IMR-90 (cell line): ENCODE measurements around the gene SLC37A3. TPM values are rescaled to one million over a fixed set of nuclear protein-coding genes. Genes with fewer than 3 reads are reported as not detected.

Experiments used
- ATAC-seq: fragments of 200-7000 bp; cut with Tn5 transposase; 2 replicates; pipeline ENCODE4 v1.9.1; 2020; ENCODE audit warnings: low read depth, mild to moderate bottlenecking, moderate library complexity
- BruUV-seq: library from RNA; stranded (reverse); fragments of 400-500 nt; replicated peaks from 2 replicates; lab custom pipeline; 2021; lab: Mats Ljungman, UMichigan
- CTCF ChIA-PET: fragments of 300-600 bp; formaldehyde crosslinking; extraction: SDS; loops from one replicate; lab custom pipeline; 2021; ENCODE audit warnings: antibody characterized with exemption; lab: Yijun Ruan, JAX
- POLR2A ChIA-PET: fragments of 300-600 bp; sonication (Branson Sonifier 250); formaldehyde crosslinking; loops from one replicate; lab custom pipeline; 2022; ENCODE audit warnings: antibody characterized with exemption; ENCODE audit not compliant: unreplicated experiment; lab: Charles Lee
- DNase-seq: peaks from one replicate; pipeline ENCODE4 v3.0.0; 2013
- H2AFZ ChIP-seq: replicated peaks from 2 replicates; pipeline ENCODE3; 2013; ENCODE audit warnings: low read length, mild to moderate bottlenecking; ENCODE audit not compliant: poor library complexity
- H2AK5ac ChIP-seq: 2 replicates; pipeline ENCODE4 v1.6.1; 2013; ENCODE audit warnings: low read depth, low read length, inconsistent platforms
- H2AK9ac ChIP-seq: replicated peaks from 2 replicates; pipeline ENCODE3; 2013; ENCODE audit warnings: mild to moderate bottlenecking, low read depth, low read length, moderate library complexity; ENCODE audit not compliant: poor library complexity
- H2BK120ac ChIP-seq: 2 replicates; pipeline ENCODE4 v1.6.1; 2013; ENCODE audit warnings: low read depth, low read length, inconsistent platforms
- H2BK15ac ChIP-seq: 3 replicates; pipeline ENCODE4 v1.6.1; 2013; ENCODE audit warnings: low read depth, low read length, inconsistent platforms
- H2BK20ac ChIP-seq: 2 replicates; pipeline ENCODE4 v1.6.1; 2013; ENCODE audit warnings: low read depth, mild to moderate bottlenecking, inconsistent platforms, low read length, moderate library complexity
- H2BK5ac ChIP-seq: 2 replicates; pipeline ENCODE4 v1.6.1; 2013; ENCODE audit warnings: mild to moderate bottlenecking, low read depth, low read length, inconsistent platforms; ENCODE audit not compliant: poor library complexity, severe bottlenecking
- H3K14ac ChIP-seq: replicated peaks from 2 replicates; pipeline ENCODE4 v1.6.1; 2013; ENCODE audit warnings: low read depth, low read length, inconsistent platforms
- H3K18ac ChIP-seq: 2 replicates; pipeline ENCODE4 v1.6.1; 2013; ENCODE audit warnings: low read depth, low read length, control low read depth
- H3K23ac ChIP-seq: 2 replicates; pipeline ENCODE4 v1.6.1; 2013; ENCODE audit warnings: low read depth, low read length, inconsistent platforms
- H3K27ac ChIP-seq: 2 replicates; pipeline ENCODE4 v1.5.1; 2013; ENCODE audit warnings: mild to moderate bottlenecking, control low read depth, low read length; ENCODE audit not compliant: insufficient read depth
- H3K27me3 ChIP-seq: 2 replicates; pipeline ENCODE4 v1.6.1; 2013; ENCODE audit warnings: low read length; ENCODE audit not compliant: control insufficient read depth, insufficient read depth
- H3K36me3 ChIP-seq: 2 replicates; pipeline ENCODE4 v1.6.1; 2013; ENCODE audit warnings: low read length, mixed read lengths; ENCODE audit not compliant: control insufficient read depth, insufficient read depth
- H3K4ac ChIP-seq: 2 replicates; pipeline ENCODE4 v1.6.1; 2013; ENCODE audit warnings: low read depth, low read length, inconsistent platforms
- H3K4me1 ChIP-seq: 2 replicates; pipeline ENCODE4 v1.6.1; 2013; ENCODE audit warnings: low read length, mixed read lengths; ENCODE audit not compliant: control insufficient read depth, insufficient read depth
- H3K4me2 ChIP-seq: 2 replicates; pipeline ENCODE4 v1.6.1; 2013; ENCODE audit warnings: low read depth, mild to moderate bottlenecking, control low read depth, low read length, moderate library complexity
- H3K4me3 ChIP-seq: 2 replicates; pipeline ENCODE4 v1.5.1; 2013; ENCODE audit warnings: low read depth, mild to moderate bottlenecking, control low read depth, low read length, moderate library complexity; ENCODE audit not compliant: insufficient read depth
- H3K56ac ChIP-seq: 2 replicates; pipeline ENCODE4 v1.6.1; 2013; ENCODE audit warnings: low read length, inconsistent platforms; ENCODE audit not compliant: insufficient read depth; ENCODE audit errors: extremely low read depth
- H3K79me1 ChIP-seq, 2 experiments: 2 replicates each; pipeline ENCODE4 v1.6.1; 2013; ENCODE audit warnings: low read length in 2 of 2, inconsistent platforms in 1 of 2, low read depth in 1 of 2
- H3K9ac ChIP-seq: 2 replicates; pipeline ENCODE4 v1.6.1; 2013; ENCODE audit warnings: low read depth, low read length, control low read depth
- H3K9me1 ChIP-seq: 2 replicates; pipeline ENCODE4 v1.6.1; 2013; ENCODE audit warnings: low read length, inconsistent platforms; ENCODE audit not compliant: insufficient read depth
- H3K9me3 ChIP-seq: 2 replicates; pipeline ENCODE4 v1.6.1; 2013; ENCODE audit warnings: low read length; ENCODE audit not compliant: control insufficient read depth, insufficient read depth
- H4K20me1 ChIP-seq: 2 replicates; pipeline ENCODE4 v1.6.1; 2013; ENCODE audit warnings: low read length, inconsistent platforms; ENCODE audit not compliant: insufficient read depth
- H4K5ac ChIP-seq: 2 replicates; pipeline ENCODE4 v1.6.1; 2013; ENCODE audit warnings: mild to moderate bottlenecking, low read depth, low read length, control low read depth
- H4K8ac ChIP-seq, 2 experiments: 2 replicates each; pipeline ENCODE4 v1.6.1; 2013; ENCODE audit warnings: low read depth in 2 of 2, low read length in 2 of 2, control low read depth in 1 of 2, inconsistent platforms in 1 of 2
- H4K91ac ChIP-seq: 2 replicates; pipeline ENCODE4 v1.6.1; 2013; ENCODE audit warnings: low read depth, low read length, inconsistent platforms; ENCODE audit not compliant: insufficient read depth
- MAFK ChIP-seq: IDR thresholded peaks from 2 replicates; pipeline ENCODE4 v1.6.1; 2012; ENCODE audit warnings: low read depth, low read length, improper control_type of control experiment
- WGBS, 2 experiments: methylation state at CpG; one replicate each; pipeline versions ENCODE4 v1.1.5 to v1.1.7; 2013; ENCODE audit warnings: missing lambda C conversion rate in 2 of 2; ENCODE audit not compliant: insufficient read length in 1 of 2; ENCODE audit errors: extremely low coverage in 2 of 2; 5-methylcytosine and 5-hydroxymethylcytosine counted together
- dilution Hi-C: fragments of 300-500 bp; cut with HindIII; formaldehyde crosslinking; loops from one replicate; pipeline ENCODE4 v1.14.3; 2018; ENCODE audit warnings: low sequenced_read_pairs; ENCODE audit not compliant: unreplicated experiment
- in situ Hi-C: fragments of 300-500 bp; cut with MboI; formaldehyde crosslinking; loops from 3 replicates; pipeline ENCODE4 v1.14.3; 2019; ENCODE audit warnings: low sequenced_read_pairs, inconsistent platforms, mixed read lengths
- intact Hi-C: fragments of 100-400 bp; cut with micrococcal nuclease; formaldehyde crosslinking; loops from 2 replicates; pipeline ENCODE4 v1.10.0; 2022
- polyA plus RNA-seq, 3 experiments: library from polyadenylated mRNA; depleted of rRNA; stranded (reverse); fragments of >200 nt; gene quantifications; 2 replicates each; pipeline ENCODE4 v1.2.3, GENCODE V29; 2012; ENCODE audit warnings: low replicate concordance in 1 of 3
- total RNA-seq: library from RNA; depleted of rRNA; stranded (reverse); fragments of >200 nt; gene quantifications from 2 replicates; pipeline ENCODE4 v1.2.3, GENCODE V29; 2012

The SLC37A3 gene
- total and polyA plus RNA-seq, 2 of the 4 experiments (the other 2 are of a cell fraction): 43.2 to 45.3 TPM

GRCh38 chr7:140435252-140435895 lies 37.0 kb upstream of the SLC37A3 start:
- dilution Hi-C loops (no loop called here), intact Hi-C loops (no loop called here), in situ Hi-C loops (no loop called here)
- Histone ChIP-seq H3K4me1 (no peaks in the 10 kb centered on the region), H3K23ac (no peak overlapping the region), H2BK120ac (no peak overlapping the region), H3K36me3 (no peaks in the 10 kb centered on the region), H2AFZ (peak overlapping the region; percentile 78), H2AK5ac (no peak overlapping the region), H4K8ac (no peak overlapping the region), H4K5ac (no peak overlapping the region), H3K27ac (no peak overlapping the region), H3K18ac (no peak overlapping the region), H2BK5ac (no peak overlapping the region), H3K4me3 (no peak overlapping the region), H3K79me1 (no peaks in the 10 kb centered on the region), H2AK9ac (no peak overlapping the region), H3K9ac (no peak overlapping the region), H4K20me1 (no peaks in the 10 kb centered on the region), H3K14ac (no peak overlapping the region), H2BK15ac (no peak overlapping the region), H4K91ac (no peak overlapping the region), H2BK20ac (no peak overlapping the region), H3K9me1 (no peaks in the 10 kb centered on the region), H3K9me3 (no peaks in the 10 kb centered on the region), H3K4me2 (no peak overlapping the region), H3K56ac (no peak overlapping the region), H3K4ac (no peak overlapping the region), H3K27me3 (no peaks in the 10 kb centered on the region)
- ATAC-seq: peak; percentile 35
- DNase-seq: no peak
- 47% methylated on average over 15 of the region's 51 CpGs; no CpG with 5 or more reads in 1 of the 2 experiments for WGBS, 2 experiments
- POLR2A ChIA-PET: no interaction called here
- no TSS peak for BruUV-seq
- CTCF ChIA-PET: interaction anchor here (0.5 kb wide), 1 partner anchor 646 kb away, joined by 4 read pairs; no protein-coding TSS in a partner anchor
- no peak for TF ChIP-seq MAFK
